Measurements from ENCODE around the gene PDCL2.

Gene PDCL2

DNA sequence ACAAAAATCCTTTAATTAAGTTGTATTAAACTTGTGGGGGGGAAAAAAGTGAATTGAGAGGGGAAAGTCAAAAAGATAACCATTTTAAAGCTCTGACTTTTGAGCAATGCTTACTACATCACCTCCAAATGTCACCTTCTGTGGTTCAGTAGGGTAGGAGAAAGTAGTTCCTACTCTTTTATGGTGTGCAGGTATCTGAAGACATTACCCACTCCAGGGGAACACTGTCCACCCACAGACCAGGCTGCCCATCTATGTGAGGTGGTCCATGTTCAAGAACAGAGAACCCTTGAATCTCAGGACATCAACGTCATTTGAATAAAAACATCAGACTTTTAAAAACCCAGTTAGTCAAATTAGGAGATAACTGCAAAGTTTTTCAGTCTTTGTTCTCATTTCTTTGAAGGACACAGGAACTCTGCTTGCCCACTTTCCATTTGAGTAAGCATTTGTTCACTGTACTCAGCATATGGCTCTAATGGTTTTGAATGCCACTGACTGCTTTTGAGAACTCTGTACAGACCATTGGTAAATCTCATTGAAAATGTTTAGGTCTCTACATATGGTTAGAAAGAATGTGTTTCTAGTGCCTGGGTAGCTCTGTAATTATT lies 25.6 kb upstream of the PDCL2 start:
- H3F3A ChIP-seq (ENCODE audit: insufficient read depth) = no peaks in the 10 kb centered on the region
- H3K9ac ChIP-seq (ENCODE audit: low read length) = no peak overlapping the region
- no peak overlapping the region for H3K27ac ChIP-seq (ENCODE audit: low read depth, low read length)
- TF ChIP-seq EZH2phosphoT487 (conservative IDR thresholded peaks at IDR 0.05; ENCODE audit: low read length) = no peak
- TF ChIP-seq, protein P1, sequence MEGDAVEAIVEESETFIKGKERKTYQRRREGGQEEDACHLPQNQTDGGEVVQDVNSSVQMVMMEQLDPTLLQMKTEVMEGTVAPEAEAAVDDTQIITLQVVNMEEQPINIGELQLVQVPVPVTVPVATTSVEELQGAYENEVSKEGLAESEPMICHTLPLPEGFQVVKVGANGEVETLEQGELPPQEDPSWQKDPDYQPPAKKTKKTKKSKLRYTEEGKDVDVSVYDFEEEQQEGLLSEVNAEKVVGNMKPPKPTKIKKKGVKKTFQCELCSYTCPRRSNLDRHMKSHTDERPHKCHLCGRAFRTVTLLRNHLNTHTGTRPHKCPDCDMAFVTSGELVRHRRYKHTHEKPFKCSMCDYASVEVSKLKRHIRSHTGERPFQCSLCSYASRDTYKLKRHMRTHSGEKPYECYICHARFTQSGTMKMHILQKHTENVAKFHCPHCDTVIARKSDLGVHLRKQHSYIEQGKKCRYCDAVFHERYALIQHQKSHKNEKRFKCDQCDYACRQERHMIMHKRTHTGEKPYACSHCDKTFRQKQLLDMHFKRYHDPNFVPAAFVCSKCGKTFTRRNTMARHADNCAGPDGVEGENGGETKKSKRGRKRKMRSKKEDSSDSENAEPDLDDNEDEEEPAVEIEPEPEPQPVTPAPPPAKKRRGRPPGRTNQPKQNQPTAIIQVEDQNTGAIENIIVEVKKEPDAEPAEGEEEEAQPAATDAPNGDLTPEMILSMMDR (IDR thresholded peaks at IDR 0.05; ENCODE audit: insufficient read depth, low read length, poor library complexity, severe bottlenecking) = no peak
- H3K9me3 ChIP-seq (ENCODE audit: insufficient read depth, low read length) = no peaks in the 10 kb centered on the region
- H3K79me2 ChIP-seq (ENCODE audit: insufficient read depth, low read length) = no peaks in the 10 kb centered on the region
- H4K20me1 ChIP-seq (ENCODE audit: low read depth, low read length) = no peaks in the 10 kb centered on the region
- H2AFZ ChIP-seq (ENCODE audit: low read depth, low read length, severe bottlenecking) = no peak overlapping the region
- no peaks in the 10 kb centered on the region for H3K27me3 ChIP-seq (ENCODE audit: low read length)
- H3K4me2 ChIP-seq (ENCODE audit: low read depth, low read length, poor library complexity, severe bottlenecking) = no peak overlapping the region
- H3K36me3 ChIP-seq (ENCODE audit: low read length) = no peaks in the 10 kb centered on the region
- H3K4me3 ChIP-seq (ENCODE audit: insufficient read depth, low read length, poor library complexity, severe bottlenecking) = no peak overlapping the region
- H3K9me2 ChIP-seq (replicated peaks; ENCODE audit: insufficient read depth, low read length) = no peaks in the 10 kb centered on the region

DNA sequence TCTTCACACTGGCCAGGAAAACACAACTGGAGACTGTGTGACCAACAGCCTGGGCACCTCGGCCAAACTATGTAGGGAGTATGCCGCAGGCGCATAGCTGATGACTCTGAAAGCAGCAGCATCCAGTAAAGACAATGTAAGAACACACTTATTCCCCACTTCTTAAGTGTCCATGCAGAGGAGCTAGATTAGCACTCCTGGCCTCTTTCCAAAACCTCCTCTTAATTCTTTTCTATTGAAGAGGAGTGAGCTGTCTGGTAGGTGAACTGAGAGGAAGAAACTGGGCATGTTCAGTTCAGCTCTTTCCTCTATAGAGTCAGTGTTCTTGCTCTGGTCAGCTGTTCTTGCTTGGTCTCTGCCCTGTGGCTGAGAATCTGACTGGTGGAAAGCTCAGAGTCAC lies 23.0 kb upstream of the PDCL2 start:
- no peaks in the 10 kb centered on the region for H3K9me2 ChIP-seq (replicated peaks; ENCODE audit: insufficient read depth, low read length)
- no peaks in the 10 kb centered on the region for H3F3A ChIP-seq (ENCODE audit: insufficient read depth)
- no peaks in the 10 kb centered on the region for H3K9me3 ChIP-seq (ENCODE audit: insufficient read depth, low read length)
- no peak overlapping the region for H3K27ac ChIP-seq (ENCODE audit: low read depth, low read length)
- no peaks in the 10 kb centered on the region for H3K79me2 ChIP-seq (ENCODE audit: insufficient read depth, low read length)
- no peaks in the 10 kb centered on the region for H3K27me3 ChIP-seq (ENCODE audit: low read length)
- no peak for TF ChIP-seq EZH2phosphoT487 (conservative IDR thresholded peaks at IDR 0.05; ENCODE audit: low read length)
- TF ChIP-seq, protein P1 (IDR thresholded peaks at IDR 0.05; ENCODE audit: insufficient read depth, low read length, poor library complexity, severe bottlenecking) = no peak
- no peaks in the 10 kb centered on the region for H4K20me1 ChIP-seq (ENCODE audit: low read depth, low read length)
- no peak overlapping the region for H3K9ac ChIP-seq (ENCODE audit: low read length)
- no peak overlapping the region for H3K4me3 ChIP-seq (ENCODE audit: insufficient read depth, low read length, poor library complexity, severe bottlenecking)
- H3K36me3 ChIP-seq (ENCODE audit: low read length) = no peaks in the 10 kb centered on the region
- H2AFZ ChIP-seq (ENCODE audit: low read depth, low read length, severe bottlenecking) = no peak overlapping the region
- H3K4me2 ChIP-seq (ENCODE audit: low read depth, low read length, poor library complexity, severe bottlenecking) = no peak overlapping the region

DNA sequence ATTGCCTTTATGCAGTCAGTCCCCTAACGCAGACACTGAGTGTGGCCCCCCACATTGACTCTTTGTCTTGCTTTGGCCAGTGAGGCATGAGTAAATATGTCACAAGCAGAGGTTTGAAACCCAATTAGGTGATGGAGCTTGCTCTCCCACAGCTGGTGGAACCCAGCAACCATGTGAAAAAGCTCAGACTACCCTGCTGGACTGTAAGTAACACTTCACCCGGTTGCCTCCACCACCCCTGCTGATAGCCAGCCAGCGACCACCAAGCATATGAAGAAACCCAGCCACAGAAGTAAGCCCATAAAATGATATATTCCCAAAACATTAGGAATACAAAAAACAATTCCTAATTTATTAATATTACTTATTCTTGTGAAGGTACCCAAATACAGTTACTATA lies 21.6 kb upstream of the PDCL2 start:
- no peak overlapping the region for H2AFZ ChIP-seq (ENCODE audit: low read depth, low read length, severe bottlenecking)
- no peaks in the 10 kb centered on the region for H3K9me2 ChIP-seq (replicated peaks; ENCODE audit: insufficient read depth, low read length)
- H3K9me3 ChIP-seq (ENCODE audit: insufficient read depth, low read length) = no peaks in the 10 kb centered on the region
- no peak overlapping the region for H3K4me2 ChIP-seq (ENCODE audit: low read depth, low read length, poor library complexity, severe bottlenecking)
- H4K20me1 ChIP-seq (ENCODE audit: low read depth, low read length) = no peaks in the 10 kb centered on the region
- H3K36me3 ChIP-seq (ENCODE audit: low read length) = no peaks in the 10 kb centered on the region
- H3K79me2 ChIP-seq (ENCODE audit: insufficient read depth, low read length) = no peaks in the 10 kb centered on the region
- H3K27ac ChIP-seq (ENCODE audit: low read depth, low read length) = no peak overlapping the region
- no peak overlapping the region for H3K4me3 ChIP-seq (ENCODE audit: insufficient read depth, low read length, poor library complexity, severe bottlenecking)
- no peak for TF ChIP-seq EZH2phosphoT487 (conservative IDR thresholded peaks at IDR 0.05; ENCODE audit: low read length)
- TF ChIP-seq, protein P1 (IDR thresholded peaks at IDR 0.05; ENCODE audit: insufficient read depth, low read length, poor library complexity, severe bottlenecking) = no peak
- no peaks in the 10 kb centered on the region for H3K27me3 ChIP-seq (ENCODE audit: low read length)
- no peak overlapping the region for H3K9ac ChIP-seq (ENCODE audit: low read length)
- no peaks in the 10 kb centered on the region for H3F3A ChIP-seq (ENCODE audit: insufficient read depth)

Data from SU-DHL-6 (cell line).